GM12878 (cell line): Measurements from ENCODE around the gene TRABD2B.

Source experiments
- ATF7 ChIP-seq: fragments of 450-650 bp; IDR thresholded peaks from 2 replicates; pipeline ENCODE4 v1.6.1; 2016; ENCODE audit warnings: low read depth, mild to moderate bottlenecking
- ETV6 ChIP-seq, 2 experiments: fragments of 450-650 bp in 1 of 2; IDR thresholded peaks in 1 of 2; conservative IDR thresholded peaks in 1 of 2; 2 replicates each; pipeline ENCODE4 v1.6.1; 2014; ENCODE audit warnings: antibody characterized with exemption in 1 of 2, borderline replicate concordance in 1 of 2, low read depth in 1 of 2, mild to moderate bottlenecking in 1 of 2, moderate library complexity in 1 of 2
- FOXK2 ChIP-seq: fragments of 450-650 bp; IDR thresholded peaks from 2 replicates; pipeline ENCODE4 v1.6.1; 2017; ENCODE audit warnings: mild to moderate bottlenecking, moderate library complexity
- KAT2A ChIP-seq: conservative IDR thresholded peaks from 2 replicates; pipeline ENCODE4 v1.6.1; 2011; ENCODE audit warnings: low read depth, low read length; ENCODE audit not compliant: control insufficient read depth
- PAX8 ChIP-seq: fragments of 450-650 bp; IDR thresholded peaks from 2 replicates; pipeline ENCODE4 v1.6.1; 2017; ENCODE audit warnings: mild to moderate bottlenecking, moderate library complexity
- RCOR1 ChIP-seq: conservative IDR thresholded peaks from 2 replicates; pipeline ENCODE4 v1.6.1; 2012; ENCODE audit warnings: low read depth, low read length, improper control_type of control experiment
- SUZ12 ChIP-seq: fragments of 200-600 bp; sonication (generic); IDR thresholded peaks from one replicate; pipeline ENCODE4 v1.6.1; 2018; ENCODE audit warnings: antibody characterized with exemption, mild to moderate bottlenecking; ENCODE audit not compliant: unreplicated experiment
- YY1 ChIP-seq: IDR thresholded peaks from 2 replicates; pipeline ENCODE4 v1.6.1; 2011; ENCODE audit warnings: low read depth, mild to moderate bottlenecking, low read length
- TF ChIP-seq, protein P1 (sequence below), 3 experiments: IDR thresholded peaks in 2 of 3; conservative IDR thresholded peaks in 1 of 3; 2 replicates each; pipeline ENCODE4 v1.5.1; 2011; ENCODE audit warnings: low read depth in 3 of 3, low read length in 3 of 3, mild to moderate bottlenecking in 3 of 3, control low read depth in 2 of 3, moderate library complexity in 2 of 3, inconsistent platforms in 1 of 3, mixed read lengths in 1 of 3; ENCODE audit not compliant: control insufficient read depth in 2 of 3, insufficient read depth in 1 of 3; ENCODE audit errors: extremely low read depth in 1 of 3
- TF ChIP-seq, protein P2 (sequence below): fragments of 450-650 bp; IDR thresholded peaks from 2 replicates; pipeline ENCODE4 v1.6.1; 2016; ENCODE audit warnings: mild to moderate bottlenecking
- TF ChIP-seq, protein P3 (sequence below): IDR thresholded peaks from 2 replicates; pipeline ENCODE4 v1.6.1; 2011; ENCODE audit warnings: borderline replicate concordance, low read depth, mild to moderate bottlenecking, moderate library complexity, mixed read lengths, low read length; ENCODE audit not compliant: insufficient read depth; ENCODE audit errors: extremely low read length
- TF ChIP-seq, protein P4 (sequence below): fragments of 450-650 bp; IDR thresholded peaks from 2 replicates; pipeline ENCODE4 v1.6.1; 2014; ENCODE audit warnings: mild to moderate bottlenecking

DNA sequence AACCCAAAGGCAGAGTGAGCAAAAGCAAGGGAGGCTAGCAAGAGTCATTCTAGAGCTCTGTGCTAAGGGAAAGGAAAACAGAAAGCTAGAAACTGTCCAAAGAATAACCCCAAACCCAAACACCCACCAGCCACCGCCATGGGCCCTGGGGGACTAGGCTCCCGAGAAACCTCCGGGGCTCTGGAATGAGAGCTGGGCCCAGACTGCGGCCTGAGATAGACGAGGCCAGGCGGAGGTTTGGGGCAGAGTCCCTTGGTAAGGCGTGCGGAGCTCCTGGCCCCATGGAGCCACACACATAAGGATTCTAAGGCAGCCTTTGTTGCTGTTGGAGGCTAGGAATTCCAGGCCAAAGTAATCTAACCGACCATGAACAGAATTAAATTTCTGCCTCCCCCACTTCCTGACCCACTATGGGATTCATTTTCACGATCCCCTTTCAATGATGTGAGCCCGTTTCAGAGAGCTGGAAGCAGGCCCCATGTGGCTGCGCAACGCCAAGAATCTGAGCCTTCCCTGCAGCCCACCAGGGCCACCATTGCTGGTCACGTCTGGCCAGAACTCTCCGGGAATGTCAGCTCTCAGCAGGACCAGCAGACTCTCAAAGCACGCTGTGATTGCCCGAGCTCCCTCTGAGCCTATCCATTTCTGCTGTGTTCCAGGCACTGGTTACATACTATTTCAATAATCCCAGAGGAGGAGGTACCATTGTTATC lies 145.0 kb downstream of the TRABD2B start:
- TF ChIP-seq FOXK2, result no peak
- TF ChIP-seq, protein P1, sequence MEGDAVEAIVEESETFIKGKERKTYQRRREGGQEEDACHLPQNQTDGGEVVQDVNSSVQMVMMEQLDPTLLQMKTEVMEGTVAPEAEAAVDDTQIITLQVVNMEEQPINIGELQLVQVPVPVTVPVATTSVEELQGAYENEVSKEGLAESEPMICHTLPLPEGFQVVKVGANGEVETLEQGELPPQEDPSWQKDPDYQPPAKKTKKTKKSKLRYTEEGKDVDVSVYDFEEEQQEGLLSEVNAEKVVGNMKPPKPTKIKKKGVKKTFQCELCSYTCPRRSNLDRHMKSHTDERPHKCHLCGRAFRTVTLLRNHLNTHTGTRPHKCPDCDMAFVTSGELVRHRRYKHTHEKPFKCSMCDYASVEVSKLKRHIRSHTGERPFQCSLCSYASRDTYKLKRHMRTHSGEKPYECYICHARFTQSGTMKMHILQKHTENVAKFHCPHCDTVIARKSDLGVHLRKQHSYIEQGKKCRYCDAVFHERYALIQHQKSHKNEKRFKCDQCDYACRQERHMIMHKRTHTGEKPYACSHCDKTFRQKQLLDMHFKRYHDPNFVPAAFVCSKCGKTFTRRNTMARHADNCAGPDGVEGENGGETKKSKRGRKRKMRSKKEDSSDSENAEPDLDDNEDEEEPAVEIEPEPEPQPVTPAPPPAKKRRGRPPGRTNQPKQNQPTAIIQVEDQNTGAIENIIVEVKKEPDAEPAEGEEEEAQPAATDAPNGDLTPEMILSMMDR (IDR thresholded peaks at IDR 0.05 in 2 of 3, conservative IDR thresholded peaks at IDR 0.05 in 1 of 3; ENCODE audit: control insufficient read depth in 2 of 3, extremely low read depth in 1 of 3, insufficient read depth in 1 of 3, low read depth in 3 of 3, low read length in 3 of 3), result no peak
- no peak for TF ChIP-seq ETV6 (conservative IDR thresholded peaks at IDR 0.05 in 1 of 2, IDR thresholded peaks at IDR 0.05 in 1 of 2; ENCODE audit: borderline replicate concordance in 1 of 2, low read depth in 1 of 2)
- no peak for TF ChIP-seq RCOR1
- TF ChIP-seq PAX8, result no peak
- TF ChIP-seq, protein P2, sequence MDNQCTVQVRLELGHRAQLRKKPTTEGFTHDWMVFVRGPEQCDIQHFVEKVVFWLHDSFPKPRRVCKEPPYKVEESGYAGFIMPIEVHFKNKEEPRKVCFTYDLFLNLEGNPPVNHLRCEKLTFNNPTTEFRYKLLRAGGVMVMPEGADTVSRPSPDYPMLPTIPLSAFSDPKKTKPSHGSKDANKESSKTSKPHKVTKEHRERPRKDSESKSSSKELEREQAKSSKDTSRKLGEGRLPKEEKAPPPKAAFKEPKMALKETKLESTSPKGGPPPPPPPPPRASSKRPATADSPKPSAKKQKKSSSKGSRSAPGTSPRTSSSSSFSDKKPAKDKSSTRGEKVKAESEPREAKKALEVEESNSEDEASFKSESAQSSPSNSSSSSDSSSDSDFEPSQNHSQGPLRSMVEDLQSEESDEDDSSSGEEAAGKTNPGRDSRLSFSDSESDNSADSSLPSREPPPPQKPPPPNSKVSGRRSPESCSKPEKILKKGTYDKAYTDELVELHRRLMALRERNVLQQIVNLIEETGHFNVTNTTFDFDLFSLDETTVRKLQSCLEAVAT, result no peak
- no peak for TF ChIP-seq YY1
- no peak for TF ChIP-seq SUZ12
- TF ChIP-seq ATF7, result no peak
- no peak for TF ChIP-seq KAT2A
- TF ChIP-seq, protein P3, sequence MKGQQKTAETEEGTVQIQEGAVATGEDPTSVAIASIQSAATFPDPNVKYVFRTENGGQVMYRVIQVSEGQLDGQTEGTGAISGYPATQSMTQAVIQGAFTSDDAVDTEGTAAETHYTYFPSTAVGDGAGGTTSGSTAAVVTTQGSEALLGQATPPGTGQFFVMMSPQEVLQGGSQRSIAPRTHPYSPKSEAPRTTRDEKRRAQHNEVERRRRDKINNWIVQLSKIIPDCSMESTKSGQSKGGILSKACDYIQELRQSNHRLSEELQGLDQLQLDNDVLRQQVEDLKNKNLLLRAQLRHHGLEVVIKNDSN, result no peak
- TF ChIP-seq, protein P4, sequence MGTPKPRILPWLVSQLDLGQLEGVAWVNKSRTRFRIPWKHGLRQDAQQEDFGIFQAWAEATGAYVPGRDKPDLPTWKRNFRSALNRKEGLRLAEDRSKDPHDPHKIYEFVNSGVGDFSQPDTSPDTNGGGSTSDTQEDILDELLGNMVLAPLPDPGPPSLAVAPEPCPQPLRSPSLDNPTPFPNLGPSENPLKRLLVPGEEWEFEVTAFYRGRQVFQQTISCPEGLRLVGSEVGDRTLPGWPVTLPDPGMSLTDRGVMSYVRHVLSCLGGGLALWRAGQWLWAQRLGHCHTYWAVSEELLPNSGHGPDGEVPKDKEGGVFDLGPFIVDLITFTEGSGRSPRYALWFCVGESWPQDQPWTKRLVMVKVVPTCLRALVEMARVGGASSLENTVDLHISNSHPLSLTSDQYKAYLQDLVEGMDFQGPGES, result no peak
